Astrocyte (in vitro differentiated cells and primary cell): Measurements from ENCODE around the gene ETV7. TPM values are rescaled to one million over a fixed set of nuclear protein-coding genes. Genes with fewer than 3 reads are reported as not detected.

Source experiments
- DNase-seq: peaks from one replicate; pipeline ENCODE4 v3.0.0-alpha.2; 2010; ENCODE audit warnings: low read depth
- FAIRE-seq: peaks from 2 replicates; lab custom pipeline; 2011; peaks lifted over from hg19 to GRCh38; lab: Jason Lieb, UNC
- H2AFZ ChIP-seq: 2 replicates; pipeline ENCODE4 v1.6.0; 2012; ENCODE audit warnings: low read depth, low read length, inconsistent platforms
- H3K27ac ChIP-seq: 2 replicates; pipeline ENCODE4 v1.5.1; 2011; ENCODE audit warnings: low read depth, low read length, inconsistent platforms
- H3K27me3 ChIP-seq: 2 replicates; pipeline ENCODE4 v1.6.0; 2011; ENCODE audit warnings: low read length, inconsistent platforms; ENCODE audit not compliant: insufficient read depth
- H3K36me3 ChIP-seq: 2 replicates; pipeline ENCODE4 v1.5.1; 2011; ENCODE audit warnings: low read length, inconsistent platforms; ENCODE audit not compliant: insufficient read depth
- H3K4me1 ChIP-seq: 2 replicates; pipeline ENCODE4 v1.5.1; 2011; ENCODE audit warnings: low read length, inconsistent platforms; ENCODE audit not compliant: insufficient read depth
- H3K4me2 ChIP-seq: 2 replicates; pipeline ENCODE4 v1.6.0; 2012; ENCODE audit warnings: low read length, inconsistent platforms
- H3K4me3 ChIP-seq: 2 replicates; pipeline ENCODE4 v1.5.1; 2011; ENCODE audit warnings: low read depth, mild to moderate bottlenecking, low read length, inconsistent platforms; ENCODE audit not compliant: insufficient read depth
- H3K79me2 ChIP-seq: 2 replicates; pipeline ENCODE4 v1.6.0; 2012; ENCODE audit warnings: mild to moderate bottlenecking, low read length, inconsistent platforms; ENCODE audit not compliant: insufficient read depth
- H3K9ac ChIP-seq: 2 replicates; pipeline ENCODE4 v1.6.0; 2012; ENCODE audit warnings: mild to moderate bottlenecking, low read length, inconsistent platforms
- H3K9me3 ChIP-seq: 2 replicates; pipeline ENCODE4 v1.5.1; 2012; ENCODE audit warnings: low read depth, mild to moderate bottlenecking, low read length, inconsistent platforms; ENCODE audit not compliant: insufficient read depth
- H4K20me1 ChIP-seq: 2 replicates; pipeline ENCODE4 v1.6.0; 2012; ENCODE audit warnings: low read length, inconsistent platforms; ENCODE audit not compliant: insufficient read depth
- H3K27ac Mint-ChIP-seq: one replicate; pipeline ENCODE4 v1.8.0; 2021; ENCODE audit warnings: mild to moderate bottlenecking, mixed read lengths; ENCODE audit not compliant: unreplicated experiment
- H3K27me3 Mint-ChIP-seq: one replicate; pipeline ENCODE4 v1.8.0; 2021; ENCODE audit warnings: low read depth, mixed read lengths; ENCODE audit not compliant: unreplicated experiment
- H3K36me3 Mint-ChIP-seq: one replicate; pipeline ENCODE4 v1.8.0; 2021; ENCODE audit warnings: low read depth, mixed read lengths; ENCODE audit not compliant: unreplicated experiment
- H3K4me1 Mint-ChIP-seq: one replicate; pipeline ENCODE4 v1.8.0; 2021; ENCODE audit warnings: low read depth, mixed read lengths; ENCODE audit not compliant: unreplicated experiment
- H3K4me3 Mint-ChIP-seq: one replicate; pipeline ENCODE4 v1.8.0; 2021; ENCODE audit warnings: mild to moderate bottlenecking, moderate library complexity, mixed read lengths; ENCODE audit not compliant: unreplicated experiment
- H3K9me3 Mint-ChIP-seq: one replicate; pipeline ENCODE4 v1.8.0; 2021; ENCODE audit warnings: mild to moderate bottlenecking, mixed read lengths; ENCODE audit not compliant: unreplicated experiment
- EZH2 ChIP-seq: IDR thresholded peaks from 2 replicates; pipeline ENCODE4 v1.6.1; 2012; ENCODE audit warnings: mild to moderate bottlenecking, low read length, inconsistent platforms; ENCODE audit not compliant: insufficient read depth
- total RNA-seq: library from RNA; stranded (reverse); gene quantifications from 2 replicates; pipeline ENCODE4 v1.2.1, GENCODE V29; 2021
- TF ChIP-seq, protein P1 (sequence below): IDR thresholded peaks from 2 replicates; pipeline ENCODE4 v1.5.1; 2011; ENCODE audit warnings: low read depth, mild to moderate bottlenecking, inconsistent platforms, low read length, moderate library complexity; ENCODE audit not compliant: insufficient read depth

The ETV7 gene
- total RNA-seq, 1 donor from 2014 or later: 2.4 TPM

DNA sequence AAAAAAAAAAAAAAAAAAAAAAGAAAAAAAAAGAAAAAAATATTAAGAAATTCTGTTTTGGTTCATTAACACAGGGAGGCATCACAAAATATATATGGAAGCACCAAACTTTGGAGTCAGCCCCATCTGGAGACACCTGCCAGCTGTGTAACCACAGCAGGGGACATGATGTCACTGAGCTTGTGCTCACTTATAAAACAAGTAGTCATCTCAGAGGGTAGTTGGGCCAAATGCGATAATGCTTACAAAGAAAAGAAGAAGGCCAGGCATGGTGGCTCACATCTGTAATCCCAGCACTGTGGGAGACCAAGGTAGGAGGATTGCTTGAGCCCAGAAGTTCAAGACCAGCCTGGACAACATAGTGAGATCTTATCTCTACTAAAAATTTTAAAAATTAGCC lies 49.7 kb downstream of the ETV7 start:
- Histone ChIP-seq H3K4me1 (peaks cover 5% of the 10 kb centered on the region), H3K36me3 (no peaks in the 10 kb centered on the region), H4K20me1 (no peaks in the 10 kb centered on the region), H2AFZ (no peak overlapping the region), H3K79me2 (no peaks in the 10 kb centered on the region), H3K27ac (no peak overlapping the region), H3K9me3 (no peaks in the 10 kb centered on the region), H3K4me3 (no peak overlapping the region), H3K9ac (no peak overlapping the region), H3K27me3 (peaks cover 49% of the 10 kb centered on the region), H3K4me2 (no peak overlapping the region)
- no peaks in the 10 kb centered on the region for H3K9me3 Mint-ChIP-seq
- DNase-seq: no peak
- no peak overlapping the region for H3K4me3 Mint-ChIP-seq
- no peak for TF ChIP-seq EZH2
- TF ChIP-seq, protein P1, sequence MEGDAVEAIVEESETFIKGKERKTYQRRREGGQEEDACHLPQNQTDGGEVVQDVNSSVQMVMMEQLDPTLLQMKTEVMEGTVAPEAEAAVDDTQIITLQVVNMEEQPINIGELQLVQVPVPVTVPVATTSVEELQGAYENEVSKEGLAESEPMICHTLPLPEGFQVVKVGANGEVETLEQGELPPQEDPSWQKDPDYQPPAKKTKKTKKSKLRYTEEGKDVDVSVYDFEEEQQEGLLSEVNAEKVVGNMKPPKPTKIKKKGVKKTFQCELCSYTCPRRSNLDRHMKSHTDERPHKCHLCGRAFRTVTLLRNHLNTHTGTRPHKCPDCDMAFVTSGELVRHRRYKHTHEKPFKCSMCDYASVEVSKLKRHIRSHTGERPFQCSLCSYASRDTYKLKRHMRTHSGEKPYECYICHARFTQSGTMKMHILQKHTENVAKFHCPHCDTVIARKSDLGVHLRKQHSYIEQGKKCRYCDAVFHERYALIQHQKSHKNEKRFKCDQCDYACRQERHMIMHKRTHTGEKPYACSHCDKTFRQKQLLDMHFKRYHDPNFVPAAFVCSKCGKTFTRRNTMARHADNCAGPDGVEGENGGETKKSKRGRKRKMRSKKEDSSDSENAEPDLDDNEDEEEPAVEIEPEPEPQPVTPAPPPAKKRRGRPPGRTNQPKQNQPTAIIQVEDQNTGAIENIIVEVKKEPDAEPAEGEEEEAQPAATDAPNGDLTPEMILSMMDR: no peak
- H3K27me3 Mint-ChIP-seq: peaks cover 54% of the 10 kb centered on the region
- FAIRE-seq: no peak
- peaks cover 17% of the 10 kb centered on the region for H3K4me1 Mint-ChIP-seq
- no peak overlapping the region for H3K27ac Mint-ChIP-seq
- H3K36me3 Mint-ChIP-seq: no peaks in the 10 kb centered on the region

DNA sequence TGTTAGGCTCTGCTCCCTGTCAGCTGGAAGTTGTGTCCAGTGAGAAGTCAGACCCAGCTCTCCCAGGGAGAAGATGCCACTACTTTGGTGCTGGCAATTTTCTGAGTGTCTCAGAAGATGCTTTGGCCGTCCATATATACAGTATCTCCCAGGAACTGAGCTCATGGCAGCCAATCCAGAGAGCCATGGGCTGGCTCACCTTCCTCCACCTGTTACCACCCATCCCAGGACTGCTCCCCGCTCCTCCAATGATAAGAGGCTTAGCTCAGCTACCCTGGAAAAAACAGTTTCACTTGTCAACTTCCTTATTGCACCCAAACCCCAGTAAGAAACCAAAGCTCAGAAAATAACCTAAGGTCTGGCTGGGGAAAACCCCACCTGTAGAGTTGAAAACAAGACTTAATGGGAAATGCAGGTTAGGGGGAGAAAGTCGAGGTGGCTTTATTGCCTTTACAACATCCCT lies 50.7 kb downstream of the ETV7 start, which contains the start of gene BNIP5:
Gene BNIP5, minus strand, starts transcription at position 110 of the 463 bp plus-strand sequence. CDS start 6,198 bp downstream, outside the sequence.
- H3K27ac ChIP-seq: no peak within 1 kb of the TSS
- Mint-ChIP-seq H3K4me3 (no peak within 1 kb of the TSS), H3K36me3 (no peaks in the 10 kb centered on the region), H3K4me1 (peaks cover 17% of the 10 kb centered on the region), H3K27ac (peak within 1 kb of the TSS; percentile 2), H3K9me3 (peaks cover 6% of the 10 kb centered on the region), H3K27me3 (peaks cover 59% of the 10 kb centered on the region)
- H3K4me3 ChIP-seq: no peak within 1 kb of the TSS
- no peak within 1 kb of the TSS for H2AFZ ChIP-seq
- no peak within 1 kb of the TSS for H3K9ac ChIP-seq
- TF ChIP-seq EZH2: no peak
- TF ChIP-seq, protein P1: no peak
- H3K4me2 ChIP-seq: no peak within 1 kb of the TSS
- no peaks in the 10 kb centered on the region for H3K79me2 ChIP-seq
- FAIRE-seq: no peak
- H3K27me3 ChIP-seq: peaks cover 58% of the 10 kb centered on the region
- no peak for DNase-seq
- H4K20me1 ChIP-seq: no peaks in the 10 kb centered on the region
- H3K36me3 ChIP-seq: no peaks in the 10 kb centered on the region
- H3K4me1 ChIP-seq: peaks cover 5% of the 10 kb centered on the region
- H3K9me3 ChIP-seq: no peaks in the 10 kb centered on the region

DNA sequence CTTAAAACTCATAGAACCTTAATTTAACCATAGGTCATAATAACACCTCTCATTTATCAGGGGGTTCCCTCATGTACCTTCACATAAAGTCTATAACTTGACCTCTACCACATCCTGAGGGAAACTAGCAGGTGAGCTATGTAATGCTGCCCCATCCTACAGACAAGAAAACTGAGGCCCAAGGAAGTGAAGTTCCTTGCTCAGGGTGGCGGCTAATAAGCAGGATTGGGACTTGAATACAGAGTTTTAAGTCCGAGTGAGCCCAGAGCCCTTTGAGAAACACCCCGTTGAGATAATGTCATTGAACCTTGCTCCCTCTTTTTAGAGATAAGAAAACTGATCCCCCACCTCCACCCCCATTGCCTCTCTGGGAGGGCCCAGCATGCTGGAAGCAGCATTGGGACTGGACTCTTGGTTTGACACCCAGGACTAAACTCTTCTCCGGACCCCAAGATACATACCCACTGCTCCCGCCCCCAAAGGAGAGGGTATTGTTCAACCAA lies 51.2 kb downstream of the ETV7 start:
- peaks cover 6% of the 10 kb centered on the region for H3K9me3 Mint-ChIP-seq
- Histone ChIP-seq H3K9ac (no peak overlapping the region), H2AFZ (no peak overlapping the region), H4K20me1 (no peaks in the 10 kb centered on the region), H3K4me1 (peaks cover 5% of the 10 kb centered on the region), H3K4me3 (no peak overlapping the region), H3K79me2 (no peaks in the 10 kb centered on the region), H3K4me2 (no peak overlapping the region), H3K36me3 (no peaks in the 10 kb centered on the region), H3K9me3 (no peaks in the 10 kb centered on the region), H3K27me3 (peaks cover 59% of the 10 kb centered on the region), H3K27ac (no peak overlapping the region)
- peak overlapping the region; percentile 2 for H3K27ac Mint-ChIP-seq
- H3K4me1 Mint-ChIP-seq: peaks cover 17% of the 10 kb centered on the region
- TF ChIP-seq EZH2: no peak
- TF ChIP-seq, protein P1: no peak
- DNase-seq (no peak), FAIRE-seq (no peak)
- H3K4me3 Mint-ChIP-seq: no peak overlapping the region
- H3K36me3 Mint-ChIP-seq: no peaks in the 10 kb centered on the region
- H3K27me3 Mint-ChIP-seq: peaks cover 62% of the 10 kb centered on the region
